Heart left ventricle (tissue), 16 donors: ENCODE results near the gene EPB41. TPM values are rescaled to one million over a fixed set of nuclear protein-coding genes. Genes with fewer than 3 reads are reported as not detected.
A peak's percentile ranks its signal among the peaks of the same experiment; 100 is the strongest.

Experiments used
- ATAC-seq, 4 donors: fragments of 200-7000 bp; cut with Tn5 transposase; one replicate each; pipeline ENCODE4 v1.9.1; 2020 to 2022; ENCODE audit warnings: moderate library complexity in 4 of 4, mild to moderate bottlenecking in 3 of 4, moderate number of reproducible peaks in 1 of 4
- DNase-seq, 5 donors: peaks; one replicate each; pipeline ENCODE4 v3.0.0-alpha.2; 2020
- H3K27ac ChIP-seq, 12 donors: fragments of 200-600 bp; sonication (generic) in 4 of 12; one replicate each; pipeline versions ENCODE4 v1.5.0 to v1.8.0; 2016 to 2022; ENCODE audit warnings: mild to moderate bottlenecking in 2 of 12
- H3K27me3 ChIP-seq, 9 donors: fragments of 200-600 bp; sonication (generic) in 2 of 9; one replicate each; pipeline versions ENCODE4 v1.5.1 to v1.8.0; 2016 to 2022; ENCODE audit warnings: mild to moderate bottlenecking in 3 of 9
- H3K36me3 ChIP-seq, 9 donors: fragments of 200-600 bp; sonication (generic) in 2 of 9; one replicate each; pipeline versions ENCODE4 v1.5.0 to v1.8.0; 2018 to 2022; ENCODE audit warnings: mild to moderate bottlenecking in 2 of 9
- H3K4me1 ChIP-seq, 12 donors: fragments of 200-600 bp; sonication (generic) in 4 of 12; one replicate each; pipeline versions ENCODE4 v1.5.0 to v1.8.0; 2016 to 2022; ENCODE audit warnings: mild to moderate bottlenecking in 3 of 12
- H3K4me3 ChIP-seq, 12 donors: fragments of 200-600 bp; sonication (generic) in 4 of 12; one replicate each; pipeline versions ENCODE4 v1.5.0 to v1.8.0; 2017 to 2022; ENCODE audit warnings: mild to moderate bottlenecking in 9 of 12, moderate library complexity in 4 of 12
- H3K9me3 ChIP-seq, 12 donors: fragments of 200-600 bp; sonication (generic) in 4 of 12; one replicate each; pipeline versions ENCODE4 v1.5.0 to v1.8.0; 2016 to 2022; ENCODE audit warnings: mild to moderate bottlenecking in 1 of 12
- CTCF ChIP-seq, 12 donors: fragments of 200-600 bp; sonication (generic) in 4 of 12; IDR thresholded peaks; one replicate each; pipeline versions ENCODE4 v1.5.0 to v1.8.0; 2018 to 2022; ENCODE audit warnings: antibody characterized with exemption in 12 of 12, mild to moderate bottlenecking in 5 of 12
- POLR2A ChIP-seq, 2 donors: fragments of 450-650 bp; IDR thresholded peaks; one replicate each; pipeline ENCODE4 v1.6.1; 2017; ENCODE audit warnings: antibody characterized with exemption in 2 of 2, mild to moderate bottlenecking in 2 of 2, moderate library complexity in 2 of 2
- WGBS, 4 donors: extraction: QIAGEN DNeasy Blood & Tissue Kit in 2 of 4; methylation state at CpG; one replicate each; pipeline versions ENCODE4 v1.1.5 to v1.1.7; 2013 to 2018; 5-methylcytosine and 5-hydroxymethylcytosine counted together
- intact Hi-C, 10 donors: fragments of 100-400 bp; cut with DNase I; formaldehyde crosslinking; loops; one replicate each; pipeline versions ENCODE4 v1.11.1 to v1.14.2; 2022
- polyA plus RNA-seq, 2 donors: library from polyadenylated mRNA; stranded (reverse); fragments of 200-250 nt; gene quantifications; one replicate each; pipeline ENCODE4 v1.2.3, GENCODE V29; 2013
- total RNA-seq, 9 donors: library from RNA; depleted of rRNA in 2 of 9; stranded (reverse); fragments of >200 nt in 2 of 9; fragmentation: NEBNext Ultra II Directional in 3 of 9; extraction: Animal tissue kit (Norgen Biotek cat#: 25700) in 3 of 9; gene quantifications; one replicate each; pipeline versions ENCODE4 v1.1.0 to v1.2.4, GENCODE V29; 2016 to 2023
- donor health status: ischemic (EF 13 %, LVEDD 7.1; RV severe dilation, severe dysfunction).
- donor health status: healthy with polysubstance abuse.
- donor health status: DM: no; HTN: yes; CAD: no.
- donor health status: DM: no; HTN: no; CAD: no.
- donor health status: ischemic (EF 25% LVEDD 6.9; RV normal size, moderate dysfunction).
- donor health status: ischemic (EF 25% LVEDD 5.7; RV mildly dilated, moderate dysfunction).
- donor health status: healthy.
- donor health status: DM: yes; HTN: yes; CAD: no.
- donor health status: ischemic (EF 35%, LVEDD 5.7; RV mildly dilated, moderate dysfunction).
- donor health status: nonischemic (EF 11% LVEDD 7.7; RV severe dilation, severe dysfunction).
- donor health status: DM: yes; HTN: yes; CAD: no.
- donor health status: PGD.
- donor health status: ischemic (EF 29% LVEDD 5.4; RV normal size, mild dysfunction).
- donor health status: nonischemic (EF 23%, LVEDD 6.1; RV moderate dilation, normal function).

The EPB41 gene
- total and polyA plus RNA-seq, 11 donors, result 7.8 to 34.4 (median 20.1) TPM

- TF ChIP-seq CTCF (IDR thresholded peaks at IDR 0.05) (no peak), POLR2A (IDR thresholded peaks at IDR 0.05) (no peak)
- intact Hi-C loops, result loop anchor here in 6 of 10 donors (2.0 to 10.0 kb wide), 8 partner anchors 96 to 1821 kb away; partner anchors contain the start of genes RNU11 (in 1 of the 6), SRSF4 (in 1 of the 6), TAF12 (in 1 of the 6) and TMEM200B (in 1 of the 6)
- ATAC-seq (no peak), DNase-seq (no peak)
- no peaks in the 10 kb centered on the region for H3K9me3 ChIP-seq
- peak overlapping the region in 11 of 12 donors; percentile 1 to 90 (median 84) for H3K27ac ChIP-seq
- peak overlapping the region in 9 of 12 donors; percentile 60 to 94 (median 82) for H3K4me3 ChIP-seq
- H3K36me3 ChIP-seq, result no peaks in the 10 kb centered on the region
- peaks cover 0 to 55% (median 16%) of the 10 kb centered on the region in 12 donors for H3K4me1 ChIP-seq
- 64 to 70% (median 67%) methylated on average over 17 of the region's 17 CpGs for WGBS, 4 donors
- peaks cover 0 to 10% (median 0%) of the 10 kb centered on the region in 9 donors for H3K27me3 ChIP-seq
Observed at GRCh38 chr1:28885977-28886730, 28.2 kb upstream of the EPB41 start.

GRCh38 chr1:28886731-28887418 is 27.5 kb upstream of the EPB41 start:
- H3K36me3 ChIP-seq, result no peaks in the 10 kb centered on the region
- ATAC-seq (peak; percentile 76 to 85 (median 82)), DNase-seq (peak; percentile 83 to 94 (median 87))
- H3K27ac ChIP-seq, result peak overlapping the region; percentile 53 to 90 (median 84)
- peaks cover 0 to 55% (median 16%) of the 10 kb centered on the region in 12 donors for H3K4me1 ChIP-seq
- TF ChIP-seq CTCF (IDR thresholded peaks at IDR 0.05), result no peak
- TF ChIP-seq POLR2A (IDR thresholded peaks at IDR 0.05), result peak; percentile 54 to 70
- intact Hi-C loops, result loop anchor here in 6 of 10 donors (5.0 to 10.0 kb wide), 7 partner anchors 95 to 1820 kb away; partner anchors contain the start of genes RNU11 (in 1 of the 6), SRSF4 (in 1 of the 6), TAF12 (in 1 of the 6) and TMEM200B (in 1 of the 6)
- H3K9me3 ChIP-seq, result no peaks in the 10 kb centered on the region
- peaks cover 0 to 10% (median 0%) of the 10 kb centered on the region in 9 donors for H3K27me3 ChIP-seq
- peak overlapping the region; percentile 60 to 94 (median 87) for H3K4me3 ChIP-seq
- WGBS, 4 donors, result 2% methylated on average over 28 to 43 of the region's 43 CpGs

DNA sequence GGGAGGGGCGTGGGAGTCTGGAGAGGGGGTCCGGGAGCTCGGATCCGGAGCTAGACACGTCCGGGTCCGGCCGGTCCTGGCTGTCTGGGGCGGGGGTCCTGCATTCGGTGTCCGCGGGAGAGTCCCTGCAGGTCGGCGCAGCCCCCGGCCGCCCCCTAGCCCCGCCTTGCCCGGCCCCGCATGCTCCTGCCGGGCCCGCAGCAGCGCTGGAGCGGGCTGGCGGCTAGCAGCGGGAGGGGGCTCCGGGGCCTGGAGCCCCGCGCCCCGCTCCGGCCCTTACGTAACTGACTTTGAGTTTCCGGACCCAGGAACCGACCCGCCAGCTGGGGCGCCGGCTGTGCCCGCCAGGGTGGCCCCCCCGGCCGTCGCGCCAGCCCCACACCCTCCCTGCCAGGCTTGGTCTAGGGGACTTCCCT is 26.9 kb upstream of the EPB41 start:
- H3K36me3 ChIP-seq, result no peaks in the 10 kb centered on the region
- peak overlapping the region; percentile 53 to 90 (median 84) for H3K27ac ChIP-seq
- DNase-seq (peak in 4 of 5 donors; percentile 23 to 37 (median 34)), ATAC-seq (peak in 3 of 4 donors; percentile 11 to 30 (median 11))
- intact Hi-C loops, result loop anchor here in 6 of 10 donors (5.0 to 10.0 kb wide), 7 partner anchors 95 to 1820 kb away; partner anchors contain the start of genes RNU11 (in 1 of the 6), SRSF4 (in 1 of the 6), TAF12 (in 1 of the 6) and TMEM200B (in 1 of the 6)
- H3K4me3 ChIP-seq, result peak overlapping the region; percentile 60 to 94 (median 87)
- peaks cover 0 to 52% (median 14%) of the 10 kb centered on the region in 12 donors for H3K4me1 ChIP-seq
- no peaks in the 10 kb centered on the region for H3K9me3 ChIP-seq
- TF ChIP-seq POLR2A (IDR thresholded peaks at IDR 0.05), result no peak
- no peak for TF ChIP-seq CTCF (IDR thresholded peaks at IDR 0.05)
- H3K27me3 ChIP-seq, result peaks cover 0 to 10% (median 0%) of the 10 kb centered on the region in 9 donors
- 0 to 1% (median 0%) methylated on average over 21 to 41 of the region's 41 CpGs for WGBS, 4 donors
